SK-N-SH (cell line): ENCODE data around the gene PAWR. TPM values are rescaled to one million over a fixed set of nuclear protein-coding genes. Genes with fewer than 3 reads are reported as not detected.

Experiments
- CTCF ChIA-PET: fragments of 300-600, 350-600 bp; formaldehyde crosslinking; extraction: SDS; loops from one replicate; lab custom pipeline; 2021; lab: Yijun Ruan, JAX
- POLR2A ChIA-PET: fragments of 350-600 bp; sonication (Branson Sonifier 250); formaldehyde crosslinking; extraction: SDS; loops from one replicate; lab custom pipeline; 2020; ENCODE audit warnings: antibody characterized with exemption, inconsistent platforms; lab: Yijun Ruan, JAX
- DNase-seq: peaks from one replicate; pipeline ENCODE4 v3.0.0; 2012
- H2AFZ ChIP-seq: fragments of 200-600 bp; sonication (generic); 2 replicates; pipeline ENCODE4 v1.8.1; 2016; ENCODE audit warnings: antibody characterized with exemption, mild to moderate bottlenecking, low read depth
- H3F3A ChIP-seq: fragments of 200-600 bp; sonication (generic); replicated peaks from 2 replicates; pipeline ENCODE3; 2016; ENCODE audit warnings: antibody characterized with exemption, mild to moderate bottlenecking; ENCODE audit not compliant: insufficient read depth
- H3K27ac ChIP-seq, 2 experiments: fragments of 200-500 bp in 1 of 2; fragments of 200-600 bp in 1 of 2; sonication (Bioruptor generic) in 1 of 2; sonication (generic), shearing (Covaris generic) in 1 of 2; 2 replicates each; pipeline versions ENCODE4 v1.5.1 to v1.6.1; 2014 to 2016; ENCODE audit warnings: low read depth in 2 of 2, inconsistent platforms in 1 of 2, low read length in 1 of 2, mild to moderate bottlenecking in 1 of 2, mixed read lengths in 1 of 2
- H3K27me3 ChIP-seq: fragments of 200-600 bp; sonication (generic), shearing (Covaris generic); 2 replicates; pipeline ENCODE4 v1.6.1; 2016; ENCODE audit warnings: mixed run types; ENCODE audit not compliant: insufficient read depth
- H3K36me3 ChIP-seq, 2 experiments: fragments of 200-500 bp in 1 of 2; fragments of 200-600 bp in 1 of 2; sonication (Bioruptor generic) in 1 of 2; sonication (generic) in 1 of 2; replicated peaks in 1 of 2; 2 replicates each; pipeline versions ENCODE3 to v1.5.1; 2014 to 2016; ENCODE audit warnings: low read length in 1 of 2, mild to moderate bottlenecking in 1 of 2; ENCODE audit not compliant: insufficient read depth in 2 of 2, control insufficient read depth in 1 of 2
- H3K4me1 ChIP-seq, 2 experiments: fragments of 200-500 bp in 1 of 2; fragments of 200-600 bp in 1 of 2; sonication (Bioruptor generic) in 1 of 2; sonication (generic), shearing (Covaris generic) in 1 of 2; 2 replicates each; pipeline versions ENCODE4 v1.5.1 to v1.6.1; 2014 to 2016; ENCODE audit warnings: low read depth in 1 of 2, low read length in 1 of 2, mixed run types in 1 of 2; ENCODE audit not compliant: insufficient read depth in 2 of 2, control insufficient read depth in 1 of 2
- H3K4me2 ChIP-seq: fragments of 200-600 bp; sonication (generic), shearing (Covaris generic); 2 replicates; pipeline ENCODE4 v1.6.1; 2017; ENCODE audit warnings: mixed run types
- H3K4me3 ChIP-seq, 2 experiments: fragments of 200-500 bp in 1 of 2; fragments of 200-600 bp in 1 of 2; sonication (Bioruptor generic) in 1 of 2; sonication (generic), shearing (Covaris generic) in 1 of 2; 2 replicates each; pipeline versions ENCODE4 v1.5.1 to v1.8.1; 2014 to 2016; ENCODE audit warnings: low read depth in 2 of 2, inconsistent platforms in 1 of 2, low read length in 1 of 2, mild to moderate bottlenecking in 1 of 2, mixed read lengths in 1 of 2, moderate library complexity in 1 of 2
- H3K79me2 ChIP-seq: fragments of 200-600 bp; sonication (generic); 2 replicates; pipeline ENCODE4 v1.8.1; 2017; ENCODE audit warnings: mild to moderate bottlenecking; ENCODE audit not compliant: insufficient read depth
- H3K9ac ChIP-seq: fragments of 200-600 bp; sonication (generic); 2 replicates; pipeline ENCODE4 v1.6.1; 2017; ENCODE audit warnings: mixed run types
- H3K9me2 ChIP-seq: fragments of 200-600 bp; sonication (generic); 2 replicates; pipeline ENCODE4 v1.6.1; 2017; ENCODE audit warnings: mixed run types
- H3K9me3 ChIP-seq: fragments of 200-600 bp; sonication (generic); 2 replicates; pipeline ENCODE4 v1.6.1; 2017; ENCODE audit warnings: mixed run types, mild to moderate bottlenecking, moderate library complexity
- H4K20me1 ChIP-seq: fragments of 200-600 bp; sonication (generic); 2 replicates; pipeline ENCODE4 v1.6.1; 2017; ENCODE audit warnings: mild to moderate bottlenecking, mixed run types; ENCODE audit not compliant: insufficient read depth
- CHD2 ChIP-seq: fragments of 150-350 bp; IDR thresholded peaks from 2 replicates; pipeline ENCODE4 v1.6.1; 2018; ENCODE audit warnings: low read length; ENCODE audit not compliant: partially characterized antibody
- ELF1 ChIP-seq: IDR thresholded peaks from 2 replicates; pipeline ENCODE4 v1.4.0; 2012
- EP300 ChIP-seq, 2 experiments: IDR thresholded peaks; 2 replicates each; pipeline versions ENCODE4 v1.4.0 to v1.6.1; 2012; ENCODE audit warnings: borderline replicate concordance in 1 of 2, low read depth in 1 of 2, low read length in 1 of 2
- EZH2phosphoT487 ChIP-seq: fragments of 200-600 bp; sonication (generic); IDR thresholded peaks from 2 replicates; pipeline ENCODE4 v1.6.1; 2017; ENCODE audit warnings: low read depth, mixed run types, mild to moderate bottlenecking, antibody characterized with exemption, moderate library complexity, borderline replicate concordance
- FOXM1 ChIP-seq: IDR thresholded peaks from 2 replicates; pipeline ENCODE4 v1.4.0; 2012; ENCODE audit warnings: low read depth, mild to moderate bottlenecking
- GABPA ChIP-seq: IDR thresholded peaks from 2 replicates; pipeline ENCODE4 v1.4.0; 2012; ENCODE audit warnings: low read depth, mild to moderate bottlenecking
- GATA2 ChIP-seq: sonication (generic); formaldehyde crosslinking; IDR thresholded peaks from 2 replicates; pipeline ENCODE4 v1.5.0; 2020; ENCODE audit warnings: mild to moderate bottlenecking, missing genetic modification reagents
- JUND ChIP-seq: IDR thresholded peaks from 2 replicates; pipeline ENCODE4 v1.4.0; 2012
- MEF2A ChIP-seq: IDR thresholded peaks from 2 replicates; pipeline ENCODE4 v1.4.0; 2012; ENCODE audit warnings: low read depth, borderline replicate concordance
- NRF1 ChIP-seq: IDR thresholded peaks from 2 replicates; pipeline ENCODE4 v1.6.1; 2012; ENCODE audit warnings: low read depth, mild to moderate bottlenecking, low read length
- RCOR1 ChIP-seq: fragments of 150-350 bp; IDR thresholded peaks from 2 replicates; pipeline ENCODE4 v1.6.1; 2017; ENCODE audit warnings: antibody characterized with exemption, low read length
- RXRA ChIP-seq: IDR thresholded peaks from 2 replicates; pipeline ENCODE4 v1.4.0; 2012; ENCODE audit warnings: low read depth, mild to moderate bottlenecking, borderline replicate concordance
- SIN3A ChIP-seq: IDR thresholded peaks from 2 replicates; pipeline ENCODE4 v1.6.1; 2012; ENCODE audit warnings: low read depth, mild to moderate bottlenecking, low read length, moderate library complexity, borderline replicate concordance
- TAF1 ChIP-seq: IDR thresholded peaks from 2 replicates; pipeline ENCODE4 v1.6.1; 2012; ENCODE audit warnings: low read depth, mild to moderate bottlenecking, low read length, moderate library complexity, borderline replicate concordance
- TEAD4 ChIP-seq: IDR thresholded peaks from 2 replicates; pipeline ENCODE4 v1.4.0; 2012; ENCODE audit warnings: mild to moderate bottlenecking, borderline replicate concordance; ENCODE audit not compliant: insufficient read depth
- YY1 ChIP-seq: IDR thresholded peaks from 2 replicates; pipeline ENCODE4 v1.4.0; 2012; ENCODE audit warnings: low read depth, mild to moderate bottlenecking
- WGBS: methylation state at CpG from one replicate; pipeline ENCODE4 v1.1.6; 2017; ENCODE audit warnings: low lambda C conversion rate; 5-methylcytosine and 5-hydroxymethylcytosine counted together
- polyA plus RNA-seq, 3 experiments: library from polyadenylated mRNA; depleted of rRNA; stranded (reverse); fragments of >200 nt; gene quantifications; 2 replicates each; pipeline ENCODE4 v1.2.3, GENCODE V29; 2012
- TF ChIP-seq, protein P1 (sequence below): fragments of 200-600 bp; sonication (generic); IDR thresholded peaks from 2 replicates; pipeline ENCODE4 v1.6.1; 2017; ENCODE audit warnings: antibody characterized with exemption, mild to moderate bottlenecking, moderate library complexity
- TF ChIP-seq, protein P2 (sequence below): fragments of 150-350 bp; IDR thresholded peaks from 2 replicates; pipeline ENCODE4 v1.6.1; 2016; ENCODE audit warnings: mild to moderate bottlenecking, low read depth, low read length

Gene PAWR
- polyA plus RNA-seq, 1 of the 3 experiments (the other 2 are of a cell fraction) = 1.8 TPM

GRCh38 chr12:79591988-79592387 is 98.8 kb downstream of the PAWR start:
- Histone ChIP-seq H3K36me3 (no peaks in the 10 kb centered on the region), H3K79me2 (no peaks in the 10 kb centered on the region), H3K4me1 (no peaks in the 10 kb centered on the region), H3K27me3 (no peaks in the 10 kb centered on the region), H3K9me2 (no peaks in the 10 kb centered on the region), H3K27ac (no peak overlapping the region), H3K4me2 (no peak overlapping the region), H3K9me3 (no peaks in the 10 kb centered on the region), H2AFZ (no peak overlapping the region), H3F3A (no peaks in the 10 kb centered on the region), H4K20me1 (no peaks in the 10 kb centered on the region), H3K4me3 (no peak overlapping the region), H3K9ac (no peak overlapping the region)
- TF ChIP-seq NRF1 = no peak
- no peak for TF ChIP-seq EZH2phosphoT487
- no peak for TF ChIP-seq YY1
- TF ChIP-seq GABPA = no peak
- no peak for TF ChIP-seq MEF2A
- TF ChIP-seq, protein P1, sequence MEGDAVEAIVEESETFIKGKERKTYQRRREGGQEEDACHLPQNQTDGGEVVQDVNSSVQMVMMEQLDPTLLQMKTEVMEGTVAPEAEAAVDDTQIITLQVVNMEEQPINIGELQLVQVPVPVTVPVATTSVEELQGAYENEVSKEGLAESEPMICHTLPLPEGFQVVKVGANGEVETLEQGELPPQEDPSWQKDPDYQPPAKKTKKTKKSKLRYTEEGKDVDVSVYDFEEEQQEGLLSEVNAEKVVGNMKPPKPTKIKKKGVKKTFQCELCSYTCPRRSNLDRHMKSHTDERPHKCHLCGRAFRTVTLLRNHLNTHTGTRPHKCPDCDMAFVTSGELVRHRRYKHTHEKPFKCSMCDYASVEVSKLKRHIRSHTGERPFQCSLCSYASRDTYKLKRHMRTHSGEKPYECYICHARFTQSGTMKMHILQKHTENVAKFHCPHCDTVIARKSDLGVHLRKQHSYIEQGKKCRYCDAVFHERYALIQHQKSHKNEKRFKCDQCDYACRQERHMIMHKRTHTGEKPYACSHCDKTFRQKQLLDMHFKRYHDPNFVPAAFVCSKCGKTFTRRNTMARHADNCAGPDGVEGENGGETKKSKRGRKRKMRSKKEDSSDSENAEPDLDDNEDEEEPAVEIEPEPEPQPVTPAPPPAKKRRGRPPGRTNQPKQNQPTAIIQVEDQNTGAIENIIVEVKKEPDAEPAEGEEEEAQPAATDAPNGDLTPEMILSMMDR = no peak
- no peak for TF ChIP-seq RCOR1
- no peak for TF ChIP-seq FOXM1
- no peak for TF ChIP-seq JUND
- TF ChIP-seq GATA2 (CRISPR knock-in tag) = no peak
- no peak for TF ChIP-seq TEAD4
- TF ChIP-seq CHD2 = no peak
- TF ChIP-seq, protein P2, sequence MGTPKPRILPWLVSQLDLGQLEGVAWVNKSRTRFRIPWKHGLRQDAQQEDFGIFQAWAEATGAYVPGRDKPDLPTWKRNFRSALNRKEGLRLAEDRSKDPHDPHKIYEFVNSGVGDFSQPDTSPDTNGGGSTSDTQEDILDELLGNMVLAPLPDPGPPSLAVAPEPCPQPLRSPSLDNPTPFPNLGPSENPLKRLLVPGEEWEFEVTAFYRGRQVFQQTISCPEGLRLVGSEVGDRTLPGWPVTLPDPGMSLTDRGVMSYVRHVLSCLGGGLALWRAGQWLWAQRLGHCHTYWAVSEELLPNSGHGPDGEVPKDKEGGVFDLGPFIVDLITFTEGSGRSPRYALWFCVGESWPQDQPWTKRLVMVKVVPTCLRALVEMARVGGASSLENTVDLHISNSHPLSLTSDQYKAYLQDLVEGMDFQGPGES = no peak
- no peak for TF ChIP-seq EP300 (IDR thresholded peaks at IDR 0.05; ENCODE audit: borderline replicate concordance in 1 of 2, low read depth in 1 of 2, low read length in 1 of 2)
- TF ChIP-seq RXRA = no peak
- CTCF ChIA-PET = no interaction called here
- WGBS = 20% methylated on average over 1 of the region's 1 CpG
- no peak for DNase-seq
- POLR2A ChIA-PET = no interaction called here

- Histone ChIP-seq H3K36me3 (no peaks in the 10 kb centered on the region), H3K79me2 (no peaks in the 10 kb centered on the region), H3K4me3 (no peak overlapping the region), H3K27ac (no peak overlapping the region), H3K27me3 (no peaks in the 10 kb centered on the region), H3K4me2 (no peak overlapping the region), H3F3A (no peaks in the 10 kb centered on the region), H3K9ac (no peak overlapping the region), H3K9me3 (no peaks in the 10 kb centered on the region), H3K4me1 (no peaks in the 10 kb centered on the region), H4K20me1 (no peaks in the 10 kb centered on the region), H3K9me2 (no peaks in the 10 kb centered on the region), H2AFZ (no peak overlapping the region)
- WGBS = 25% methylated on average over 2 of the region's 2 CpGs
- POLR2A ChIA-PET = no interaction called here
- CTCF ChIA-PET = no interaction called here
- no peak for TF ChIP-seq SIN3A
- TF ChIP-seq ELF1 = no peak
- no peak for TF ChIP-seq TAF1
- no peak for TF ChIP-seq FOXM1
- DNase-seq = no peak
Observed at GRCh38 chr12:79590751-79591150, 100.0 kb downstream of the PAWR start.
